NCI-H2171 (cell line): ENCODE data around the gene HBP1.
"Not testable (repeated sequence)": the region's sequence is repeated elsewhere in the genome, so short reads cannot be mapped to it uniquely, and the experiment has no call there.

Experiments used
- DNase-seq: peaks from one replicate; lab custom pipeline; 2025; lab: John Stamatoyannopoulos, UW

HBP1 gene, protein sequence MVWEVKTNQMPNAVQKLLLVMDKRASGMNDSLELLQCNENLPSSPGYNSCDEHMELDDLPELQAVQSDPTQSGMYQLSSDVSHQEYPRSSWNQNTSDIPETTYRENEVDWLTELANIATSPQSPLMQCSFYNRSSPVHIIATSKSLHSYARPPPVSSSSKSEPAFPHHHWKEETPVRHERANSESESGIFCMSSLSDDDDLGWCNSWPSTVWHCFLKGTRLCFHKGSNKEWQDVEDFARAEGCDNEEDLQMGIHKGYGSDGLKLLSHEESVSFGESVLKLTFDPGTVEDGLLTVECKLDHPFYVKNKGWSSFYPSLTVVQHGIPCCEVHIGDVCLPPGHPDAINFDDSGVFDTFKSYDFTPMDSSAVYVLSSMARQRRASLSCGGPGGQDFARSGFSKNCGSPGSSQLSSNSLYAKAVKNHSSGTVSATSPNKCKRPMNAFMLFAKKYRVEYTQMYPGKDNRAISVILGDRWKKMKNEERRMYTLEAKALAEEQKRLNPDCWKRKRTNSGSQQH

DNA sequence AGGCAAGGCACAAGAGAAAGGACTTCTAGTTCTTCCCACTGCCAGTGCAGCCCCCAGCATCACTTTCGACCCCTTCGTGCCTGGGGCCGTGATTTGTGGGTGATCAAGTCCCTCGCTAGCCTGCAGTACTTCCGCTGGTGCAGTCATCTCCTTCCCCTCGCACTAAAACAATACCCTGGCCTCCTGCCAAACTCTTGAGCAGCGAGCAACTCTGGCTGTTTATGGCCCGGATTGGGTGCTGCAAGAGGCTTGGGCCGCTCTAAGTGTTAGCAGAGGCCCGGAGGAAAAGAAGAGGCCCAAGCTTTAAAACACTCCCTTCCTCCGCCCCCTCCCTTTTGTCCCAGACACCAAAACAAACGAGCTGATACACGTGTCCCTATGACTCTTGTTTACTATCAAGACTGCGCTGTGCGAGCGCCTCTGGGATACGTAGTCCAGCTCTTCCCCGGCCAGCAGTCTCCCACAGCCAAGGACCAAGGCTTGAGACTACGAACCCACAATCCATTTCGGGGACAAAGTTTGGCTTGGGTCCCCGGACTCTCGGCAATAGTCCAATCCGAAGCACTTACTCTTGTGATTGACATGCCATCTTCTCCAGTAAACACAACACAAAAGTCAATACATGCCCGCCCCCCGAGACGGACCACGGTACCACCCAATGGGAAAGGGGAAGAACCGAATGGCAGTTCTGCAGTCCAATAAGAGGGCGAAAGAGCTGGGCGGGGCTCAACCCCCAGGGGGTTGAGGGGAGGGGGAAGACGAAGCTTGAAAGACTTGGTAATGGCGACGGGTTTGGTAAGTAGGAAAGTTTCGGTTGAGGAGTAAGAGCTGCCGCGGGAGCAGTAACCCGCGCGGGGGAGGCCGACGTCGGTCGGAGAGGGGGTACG lies at the start of gene HBP1:
HBP1 (plus strand) TSS at position 771 of the 887 bp plus-strand sequence. CDS start 10,891 bp downstream, outside the sequence.
- peak; percentile 98 for DNase-seq

DNA sequence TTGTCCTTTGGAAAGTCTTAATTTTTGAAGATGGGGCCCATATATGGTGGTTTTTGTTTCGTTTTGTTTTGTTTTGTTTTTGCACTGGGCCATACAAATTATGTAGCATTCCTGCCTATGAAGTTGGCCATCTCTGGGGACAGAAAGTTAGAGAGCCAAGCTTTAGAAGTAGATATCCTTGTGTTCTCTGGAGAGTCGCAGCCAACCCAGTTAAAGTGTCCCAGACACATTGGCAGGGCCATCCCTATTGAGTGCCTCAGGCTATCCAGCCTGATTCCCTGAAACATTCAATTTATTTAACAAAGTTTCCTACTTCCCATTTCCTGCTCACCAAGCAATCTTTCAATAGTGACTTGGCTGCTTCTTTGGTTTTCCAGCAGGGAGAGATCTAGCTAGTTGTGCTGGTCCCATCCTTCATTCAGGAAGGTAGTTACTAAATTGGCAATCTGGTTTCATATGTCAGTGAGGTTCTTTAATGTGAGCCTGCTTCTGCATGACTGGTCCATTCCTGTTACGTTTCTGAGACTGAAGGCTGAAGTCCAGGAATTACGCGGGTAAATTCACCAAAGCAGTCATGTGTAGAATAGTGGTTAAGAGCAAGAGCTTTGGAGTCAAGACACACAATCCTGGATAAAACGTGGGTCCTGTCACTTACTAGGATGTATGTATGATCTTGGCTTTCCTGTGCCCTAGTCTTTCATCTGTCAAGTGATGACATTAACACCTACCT lies 49.3 kb upstream of the HBP1 start:
- no peak for DNase-seq

- DNase-seq, result no peak
These were observed 46.3 kb upstream of the HBP1 start for GRCh38 chr7:107122486-107122911.

DNA sequence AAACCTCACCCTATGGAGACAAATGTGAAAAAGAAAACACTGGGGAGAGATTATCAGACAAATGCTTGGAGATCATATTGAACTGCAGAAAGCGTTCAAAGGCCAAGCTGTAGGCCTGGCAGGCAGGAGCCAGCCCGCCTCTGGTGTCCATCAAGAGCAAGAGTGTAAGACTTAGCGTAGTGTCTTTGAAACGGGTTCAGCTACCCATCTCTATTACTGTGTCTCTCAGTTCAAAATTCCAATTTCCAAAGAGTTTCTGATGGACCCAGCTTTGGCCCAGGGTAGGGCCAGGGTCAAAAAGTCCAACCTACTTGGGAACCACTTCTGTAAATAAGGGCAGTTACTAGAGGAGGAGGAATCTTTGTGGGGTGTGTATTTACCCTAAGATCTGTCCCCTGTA lies 45.4 kb upstream of the HBP1 start:
- no peak for DNase-seq

- no peak for DNase-seq
These were observed 43.3 kb upstream of the HBP1 start for GRCh38 chr7:107125475-107125874.

GRCh38 chr7:107128217-107128616 lies 40.6 kb upstream of the HBP1 start:
- DNase-seq, result no peak

GRCh38 chr7:107128748-107129147 lies 40.1 kb upstream of the HBP1 start:
- DNase-seq, result no peak

DNA sequence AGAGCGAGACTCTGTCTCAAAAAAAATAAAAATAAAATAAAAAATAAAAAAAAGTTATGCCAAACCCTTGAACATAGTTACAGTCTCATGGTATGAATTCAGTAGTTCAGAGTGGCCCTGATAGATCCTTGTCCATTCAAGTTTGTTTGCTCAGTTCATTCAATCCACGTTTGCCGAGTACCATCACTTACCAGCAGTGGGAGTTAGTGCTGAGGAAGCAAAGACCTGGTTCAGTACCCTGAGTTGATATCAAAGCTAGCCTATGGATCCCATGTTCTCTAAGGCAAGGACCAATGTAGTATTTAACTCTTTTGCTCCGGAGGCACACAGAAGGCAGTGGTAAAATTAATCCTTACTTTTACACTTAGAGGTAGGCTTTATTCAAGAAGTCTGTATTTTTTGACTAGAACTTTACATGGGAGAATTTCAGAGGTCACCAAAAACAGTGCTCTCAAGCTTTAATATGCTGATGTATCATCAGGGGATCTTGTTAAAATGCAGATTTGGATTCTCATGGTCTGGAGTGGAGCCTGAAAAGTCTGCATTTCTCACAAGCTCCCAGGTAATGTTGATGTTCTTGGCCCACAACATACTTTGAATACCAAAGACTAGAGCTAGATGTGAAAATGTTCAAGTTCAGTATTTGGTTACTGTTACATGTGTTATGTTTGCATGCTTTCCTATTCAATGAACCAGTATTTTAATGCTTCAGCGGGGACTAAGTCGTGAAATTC lies 38.1 kb upstream of the HBP1 start:
- no peak for DNase-seq

GRCh38 chr7:107133396-107133795 lies 35.4 kb upstream of the HBP1 start:
- DNase-seq, result peak; percentile 29

GRCh38 chr7:107138696-107139420 lies 29.9 kb upstream of the HBP1 start:
- no peak for DNase-seq

DNA sequence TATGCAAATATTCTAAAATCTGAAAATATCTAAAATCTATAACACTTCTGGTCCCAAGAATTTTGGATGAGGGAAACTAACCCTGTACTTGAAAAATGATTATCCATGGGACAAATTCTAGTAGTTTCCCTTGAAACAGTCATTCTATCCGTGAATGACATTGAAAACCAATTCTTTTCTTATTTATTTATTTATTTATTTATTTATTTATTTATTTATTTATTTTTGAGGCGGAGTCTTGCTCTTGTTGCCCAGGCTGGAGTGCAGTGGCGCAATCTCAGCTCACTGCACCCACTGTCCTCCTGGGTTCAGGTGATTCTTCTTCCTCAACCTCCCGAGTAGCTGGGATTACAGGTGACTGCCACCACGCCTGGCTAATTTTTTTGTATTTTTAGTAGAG lies 24.9 kb upstream of the HBP1 start:
- DNase-seq, result not testable (repeated sequence)

DNA sequence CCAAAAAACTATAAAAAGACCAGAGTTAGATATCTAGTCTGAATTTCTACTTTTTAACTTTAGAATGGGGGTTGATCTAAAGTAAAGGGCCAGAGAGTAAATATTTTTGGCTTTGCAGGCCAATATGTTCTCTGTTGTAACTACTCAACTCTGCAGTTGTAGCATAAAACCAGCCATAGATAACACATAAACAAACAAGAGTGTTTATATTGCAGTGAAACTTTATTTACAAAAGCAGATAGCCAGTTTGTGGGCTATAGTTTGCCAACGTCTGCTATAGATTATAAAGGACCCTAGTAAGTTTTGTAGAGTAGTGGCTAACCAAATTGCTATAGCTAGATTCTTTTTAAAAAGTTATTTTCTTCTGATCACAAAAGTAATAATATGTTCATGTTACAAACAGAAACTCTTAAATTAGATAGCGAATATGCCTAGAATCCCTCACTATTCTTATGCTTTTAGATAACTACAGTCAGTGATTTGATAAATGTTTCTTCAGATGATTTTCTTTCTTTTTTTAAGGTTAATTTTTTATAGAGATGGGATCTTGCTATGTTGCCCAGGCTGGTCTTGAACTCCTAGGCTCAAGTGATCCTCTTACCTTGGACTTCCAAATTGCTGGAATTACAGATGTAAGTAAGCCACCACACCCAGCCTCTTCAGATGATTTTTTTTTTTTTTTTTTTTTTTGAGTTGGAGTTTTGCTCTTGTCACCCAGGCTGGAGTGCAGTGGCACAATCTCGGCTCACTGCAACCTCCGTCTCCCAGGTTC lies 23.6 kb upstream of the HBP1 start:
- no peak for DNase-seq

- no peak for DNase-seq
These were observed 21.1 kb upstream of the HBP1 start for GRCh38 chr7:107147464-107148393.

DNA sequence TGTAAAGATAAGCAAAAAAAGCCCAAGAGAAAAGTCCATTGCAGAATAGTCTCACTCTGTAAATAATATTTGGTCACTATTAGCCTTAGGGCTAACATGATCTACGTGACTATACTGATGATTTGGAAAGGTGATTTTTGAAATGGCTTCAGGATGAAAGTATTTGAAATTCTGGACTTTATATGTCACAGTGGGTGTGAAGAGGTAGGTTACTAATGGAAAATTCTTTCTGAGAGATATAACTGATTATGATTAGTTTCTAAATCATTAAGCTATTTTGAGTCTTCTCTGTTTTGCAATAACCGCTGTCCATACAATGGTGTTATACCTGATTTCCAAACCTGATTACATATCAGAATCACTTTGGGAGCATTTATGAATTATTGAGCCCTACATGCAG lies 20.1 kb upstream of the HBP1 start:
- no peak for DNase-seq

- no peak for DNase-seq
These were observed 18.9 kb upstream of the HBP1 start for GRCh38 chr7:107149863-107150262.

DNA sequence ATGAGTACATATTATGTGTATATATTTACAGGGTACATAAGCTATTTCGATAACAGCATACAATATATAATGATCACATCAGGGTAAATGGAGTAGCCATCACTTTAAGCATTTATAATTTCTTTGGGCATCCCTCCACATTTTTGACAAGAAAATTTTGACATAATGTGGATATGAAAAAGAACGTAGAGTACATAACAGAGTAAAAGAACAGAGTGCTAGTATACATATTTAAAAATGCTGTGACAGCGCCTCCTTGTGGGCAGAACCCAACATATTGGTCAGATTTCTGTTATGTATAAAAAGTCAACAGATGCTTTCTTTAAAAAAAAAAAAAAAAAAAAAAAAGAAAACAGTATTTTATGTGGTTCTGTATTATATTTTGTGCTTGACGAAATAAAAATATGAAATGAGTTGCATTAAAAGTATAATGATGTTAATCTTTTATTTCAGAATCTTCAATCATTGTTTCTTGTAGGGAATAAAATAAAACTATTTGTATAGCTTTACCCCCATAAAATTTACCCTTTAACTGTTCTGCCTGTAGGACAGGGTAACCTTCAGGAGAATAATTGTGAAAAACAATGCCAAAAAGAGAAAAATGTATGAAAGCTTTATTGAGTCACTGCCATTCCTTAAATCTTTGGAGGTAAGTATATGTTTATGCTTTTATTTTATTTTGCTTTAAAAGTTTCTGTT lies 18.3 kb upstream of the HBP1 start:
- DNase-seq, result peak; percentile 37

- DNase-seq, result no peak
These were observed 17.3 kb upstream of the HBP1 start for GRCh38 chr7:107151538-107151937.

DNA sequence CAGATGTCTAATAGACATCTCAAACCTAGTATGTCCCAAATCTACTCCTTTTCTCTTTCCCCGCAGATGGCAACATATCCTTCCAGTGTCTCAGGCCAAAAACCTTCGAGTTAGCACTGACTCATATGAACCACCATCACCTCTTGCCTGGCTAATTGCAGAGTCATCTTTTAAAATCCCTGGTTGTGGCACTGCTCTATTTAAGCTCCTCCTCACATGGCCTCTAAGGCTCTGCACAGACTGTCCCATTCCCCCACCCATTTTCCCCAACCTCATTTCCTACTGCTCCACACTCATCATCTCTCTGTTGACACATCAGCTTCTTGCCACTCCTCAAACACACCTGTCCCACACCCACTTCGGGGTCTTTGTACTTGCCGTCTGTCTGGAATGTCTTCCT lies 16.8 kb upstream of the HBP1 start:
- no peak for DNase-seq
